Cardiac fibroblast (primary cell): Measurements from ENCODE around the gene NRBP1.

Source experiments
- DNase-seq, 2 donors: peaks; one replicate each; pipeline versions ENCODE4 v3.0.0 to v3.0.0-alpha.2; 2010; ENCODE audit warnings: low read depth in 2 of 2
- H3K4me3 ChIP-seq, 2 donors: replicated peaks in 1 of 2; 1 replicate in 1 of 2; 2 replicates in 1 of 2; pipeline ENCODE4 v1.5.1; 2011; ENCODE audit warnings: low read depth in 2 of 2, low read length in 2 of 2, mild to moderate bottlenecking in 2 of 2, moderate library complexity in 1 of 2
- TF ChIP-seq, protein P1 (sequence below): IDR thresholded peaks from one replicate; pipeline ENCODE4 v1.5.1; 2011; ENCODE audit warnings: low read depth, mild to moderate bottlenecking, low read length, inconsistent platforms

NRBP1 gene

DNA sequence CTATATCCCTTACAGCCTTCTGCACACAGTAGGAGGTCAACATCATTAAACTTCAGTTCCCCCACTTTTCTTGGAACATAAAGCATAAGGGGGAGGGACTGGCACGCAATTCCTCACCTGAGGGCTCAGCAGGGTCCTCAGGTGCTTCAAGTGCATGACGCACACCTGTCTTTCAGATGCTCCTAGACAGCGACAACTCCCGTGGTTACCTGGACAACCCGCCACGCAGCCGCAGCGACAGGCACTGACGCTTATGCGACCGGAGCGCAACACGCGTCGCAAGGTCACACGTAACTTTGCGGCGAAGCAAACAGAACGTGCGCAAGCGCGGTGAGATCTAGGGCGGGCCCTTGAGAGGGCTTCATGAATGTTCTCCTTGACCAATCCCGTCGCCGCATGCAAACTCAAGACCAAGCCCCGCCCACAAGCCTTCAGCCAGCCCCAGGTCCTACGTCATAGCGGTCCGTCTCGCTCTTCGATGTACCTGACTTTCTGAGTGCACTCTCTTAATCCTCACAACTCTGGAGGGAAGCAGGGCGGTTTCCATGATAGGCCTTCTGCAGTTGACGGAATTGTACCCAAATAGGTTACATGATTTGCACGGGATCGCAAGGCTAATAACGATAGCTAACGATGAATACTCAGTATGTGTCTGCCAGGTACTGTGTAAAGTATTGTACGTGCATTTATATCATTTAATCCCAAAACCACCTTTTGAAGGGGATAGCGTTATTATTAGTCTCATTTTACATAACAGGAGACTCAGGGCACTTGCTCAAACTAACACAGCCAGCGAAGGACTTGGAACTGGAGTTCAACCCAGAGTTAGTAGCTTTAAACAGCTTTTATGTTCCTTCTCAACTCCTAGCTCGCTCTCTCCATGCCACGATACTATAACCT is 61.3 kb downstream of the NRBP1 start, which contains the start of gene IFT172:
TSS of gene IFT172 (minus strand) at position 246 of the 900 bp plus-strand sequence. CDS start at position 156, 90 bp downstream.
- H3K4me3 ChIP-seq = peak within 1 kb of the TSS; percentile 69 to 88
- peak; percentile 98 to 99 for DNase-seq
- TF ChIP-seq, protein P1, sequence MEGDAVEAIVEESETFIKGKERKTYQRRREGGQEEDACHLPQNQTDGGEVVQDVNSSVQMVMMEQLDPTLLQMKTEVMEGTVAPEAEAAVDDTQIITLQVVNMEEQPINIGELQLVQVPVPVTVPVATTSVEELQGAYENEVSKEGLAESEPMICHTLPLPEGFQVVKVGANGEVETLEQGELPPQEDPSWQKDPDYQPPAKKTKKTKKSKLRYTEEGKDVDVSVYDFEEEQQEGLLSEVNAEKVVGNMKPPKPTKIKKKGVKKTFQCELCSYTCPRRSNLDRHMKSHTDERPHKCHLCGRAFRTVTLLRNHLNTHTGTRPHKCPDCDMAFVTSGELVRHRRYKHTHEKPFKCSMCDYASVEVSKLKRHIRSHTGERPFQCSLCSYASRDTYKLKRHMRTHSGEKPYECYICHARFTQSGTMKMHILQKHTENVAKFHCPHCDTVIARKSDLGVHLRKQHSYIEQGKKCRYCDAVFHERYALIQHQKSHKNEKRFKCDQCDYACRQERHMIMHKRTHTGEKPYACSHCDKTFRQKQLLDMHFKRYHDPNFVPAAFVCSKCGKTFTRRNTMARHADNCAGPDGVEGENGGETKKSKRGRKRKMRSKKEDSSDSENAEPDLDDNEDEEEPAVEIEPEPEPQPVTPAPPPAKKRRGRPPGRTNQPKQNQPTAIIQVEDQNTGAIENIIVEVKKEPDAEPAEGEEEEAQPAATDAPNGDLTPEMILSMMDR = no peak
